ENCODE results near the gene TCEA3.
A peak's percentile ranks its signal among the peaks of the same experiment; 100 is the strongest.

The TCEA3 gene

GRCh38 chr1:23421343-23421742 is 3.2 kb downstream of the TCEA3 start:
- no peak for DNase-seq (ENCODE audit: low spot score)

GRCh38 chr1:23420778-23421177 is 3.8 kb downstream of the TCEA3 start:
- no peak for DNase-seq (ENCODE audit: low spot score)

GRCh38 chr1:23419180-23419579 is 5.4 kb downstream of the TCEA3 start:
- DNase-seq (ENCODE audit: low spot score), result no peak

GRCh38 chr1:23417570-23417969 is 7.0 kb downstream of the TCEA3 start:
- DNase-seq (ENCODE audit: low spot score), result no peak

GRCh38 chr1:23416964-23417363 is 7.6 kb downstream of the TCEA3 start:
- no peak for DNase-seq (ENCODE audit: low spot score)

GRCh38 chr1:23408797-23409290 is 15.7 kb downstream of the TCEA3 start:
- DNase-seq (ENCODE audit: low spot score), result no peak

- DNase-seq (ENCODE audit: low spot score), result no peak
Measured at GRCh38 chr1:23407016-23407630, 17.4 kb downstream of the TCEA3 start.

- DNase-seq (ENCODE audit: low spot score), result no peak
Measured at GRCh38 chr1:23405946-23406345, 18.6 kb downstream of the TCEA3 start.

- peak; percentile 76 for DNase-seq (ENCODE audit: low spot score)
Measured at GRCh38 chr1:23403735-23404486, 20.6 kb downstream of the TCEA3 start.

- DNase-seq (ENCODE audit: low spot score), result no peak
Measured at GRCh38 chr1:23403355-23403734, 21.2 kb downstream of the TCEA3 start.

- peak; percentile 85 for DNase-seq (ENCODE audit: low spot score)
Measured at GRCh38 chr1:23403038-23403336, 21.6 kb downstream of the TCEA3 start.

- DNase-seq (ENCODE audit: low spot score), result no peak
Measured at GRCh38 chr1:23402286-23403037, 22.1 kb downstream of the TCEA3 start.

GRCh38 chr1:23401313-23401712 is 23.2 kb downstream of the TCEA3 start:
- no peak for DNase-seq (ENCODE audit: low spot score)

GRCh38 chr1:23400324-23401114 is 24.0 kb downstream of the TCEA3 start:
- DNase-seq (ENCODE audit: low spot score), result no peak

GRCh38 chr1:23399229-23399628 is 25.3 kb downstream of the TCEA3 start:
- DNase-seq (ENCODE audit: low spot score), result no peak

- DNase-seq (ENCODE audit: low spot score), result no peak
Measured at GRCh38 chr1:23397908-23398307, 26.6 kb downstream of the TCEA3 start.

GRCh38 chr1:23396380-23396779 is 28.2 kb downstream of the TCEA3 start:
- no peak for DNase-seq (ENCODE audit: low spot score)

GRCh38 chr1:23395849-23396248 is 28.7 kb downstream of the TCEA3 start:
- no peak for DNase-seq (ENCODE audit: low spot score)

- DNase-seq (ENCODE audit: low spot score), result no peak
Measured at GRCh38 chr1:23395154-23395724, 29.3 kb downstream of the TCEA3 start.

GRCh38 chr1:23394684-23395083 is 29.9 kb downstream of the TCEA3 start:
- no peak for DNase-seq (ENCODE audit: low spot score)

- no peak for DNase-seq (ENCODE audit: low spot score)
Measured at GRCh38 chr1:23394181-23394580, 30.4 kb downstream of the TCEA3 start.

- DNase-seq (ENCODE audit: low spot score), result no peak
Measured at GRCh38 chr1:23393706-23394105, 30.8 kb downstream of the TCEA3 start.

Data from kidney capillary endothelial cell (primary cell).